HG03457 (cell line): ENCODE results near the gene LARP7.
"Not testable (repeated sequence)": the region's sequence is repeated elsewhere in the genome, so short reads cannot be mapped to it uniquely, and the experiment has no call there.

Source experiments
- ATAC-seq: cut with Tn5 transposase; IDR thresholded peaks from one replicate; pipeline ENCODE4 v1.9.1; 2021; ENCODE audit warnings: moderate number of reproducible peaks; ENCODE audit not compliant: unreplicated experiment

The LARP7 gene

DNA sequence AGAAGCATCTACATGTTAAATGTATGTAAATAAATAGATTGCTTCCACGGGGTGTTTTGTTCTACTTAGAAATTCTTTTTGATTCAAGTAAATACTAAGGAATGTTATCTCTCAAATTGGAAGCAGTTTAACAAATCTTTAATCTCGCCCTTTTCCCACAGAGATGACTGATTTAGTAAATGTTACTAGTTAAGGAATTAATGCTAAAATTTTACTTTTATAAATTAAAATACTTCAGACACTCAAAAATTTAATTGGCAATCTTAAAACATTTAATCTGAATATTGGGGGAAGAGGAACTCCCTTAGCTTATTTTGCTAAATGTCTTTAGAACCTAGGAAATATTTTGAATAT, 12.1 kb downstream of the LARP7 start:
- no peak for ATAC-seq

DNA sequence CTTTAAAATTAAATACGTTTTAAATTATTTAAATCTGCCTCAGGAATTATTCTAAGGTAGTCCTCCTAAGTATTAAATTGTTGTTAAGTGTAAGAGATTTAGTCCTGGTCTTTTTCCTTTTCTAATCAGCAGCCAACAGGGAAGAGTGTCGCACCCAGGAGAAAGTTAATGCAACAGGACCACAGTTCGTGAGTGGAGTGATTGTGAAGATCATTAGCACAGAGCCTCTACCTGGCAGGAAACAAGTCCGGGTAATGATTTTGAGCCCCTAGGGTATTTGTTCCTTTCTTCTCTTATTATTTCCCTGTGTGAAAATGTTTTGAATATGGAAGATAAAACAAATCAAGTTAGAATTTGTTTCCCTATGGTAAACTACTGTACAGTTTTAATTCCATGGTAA, 13.4 kb downstream of the LARP7 start:
- ATAC-seq, result no peak

DNA sequence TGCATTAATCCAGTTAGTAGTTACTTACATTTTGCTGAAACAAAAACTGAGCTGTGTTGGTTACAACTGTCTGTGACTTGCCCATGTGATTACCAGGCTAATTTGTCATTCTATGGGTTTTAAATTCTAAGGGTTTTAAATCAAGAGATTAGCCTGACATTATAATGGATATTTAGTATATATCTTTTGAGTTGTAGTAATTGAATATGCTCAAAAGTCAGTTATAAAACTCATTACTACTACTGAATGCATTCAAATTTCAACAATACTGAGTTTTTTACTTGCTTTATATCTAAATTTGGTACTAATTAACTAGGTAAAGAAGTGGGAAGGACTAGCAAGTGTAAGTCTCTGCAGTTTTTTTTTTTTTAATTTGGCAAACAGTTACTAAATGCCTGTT, 14.7 kb downstream of the LARP7 start:
- no peak for ATAC-seq

DNA sequence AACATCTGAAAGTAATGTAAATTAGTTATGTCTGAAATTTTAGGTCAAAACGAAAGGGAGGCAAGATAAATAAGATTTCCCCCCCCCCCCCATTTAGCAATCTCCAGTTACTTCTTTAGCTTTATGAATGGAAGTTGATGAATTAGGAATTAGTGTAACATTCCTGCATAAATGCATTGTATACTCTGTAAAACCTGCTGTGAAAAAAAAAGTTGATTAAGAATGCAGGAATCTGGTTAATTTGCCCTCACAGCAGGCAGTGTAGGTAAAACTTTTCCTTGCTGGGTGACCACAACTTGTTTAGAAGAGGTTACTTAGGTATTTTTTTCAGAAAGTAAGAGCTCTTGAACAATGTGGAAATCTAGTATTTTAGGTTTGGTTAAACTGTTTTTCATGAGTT, 15.3 kb downstream of the LARP7 start:
- ATAC-seq, result no peak

DNA sequence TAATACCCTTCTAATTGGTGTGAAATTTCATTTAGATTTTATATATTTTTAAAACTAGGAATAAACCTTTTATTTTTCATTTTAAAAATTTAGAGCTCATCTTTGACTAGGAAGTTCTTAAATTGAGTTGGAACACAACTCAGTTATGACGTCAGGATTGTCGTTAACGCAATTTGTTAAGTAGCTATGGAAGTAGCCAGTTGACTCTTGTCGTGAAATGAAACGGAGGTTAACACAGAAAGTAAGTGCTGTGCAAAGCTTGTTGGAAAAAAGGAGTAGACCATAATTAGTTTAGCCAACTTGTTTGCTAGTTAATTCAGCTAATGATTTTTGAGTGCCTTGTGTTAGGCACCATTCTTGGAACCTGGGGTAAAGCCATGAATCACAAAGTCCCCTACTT, 18.3 kb downstream of the LARP7 start:
- ATAC-seq, result no peak

DNA sequence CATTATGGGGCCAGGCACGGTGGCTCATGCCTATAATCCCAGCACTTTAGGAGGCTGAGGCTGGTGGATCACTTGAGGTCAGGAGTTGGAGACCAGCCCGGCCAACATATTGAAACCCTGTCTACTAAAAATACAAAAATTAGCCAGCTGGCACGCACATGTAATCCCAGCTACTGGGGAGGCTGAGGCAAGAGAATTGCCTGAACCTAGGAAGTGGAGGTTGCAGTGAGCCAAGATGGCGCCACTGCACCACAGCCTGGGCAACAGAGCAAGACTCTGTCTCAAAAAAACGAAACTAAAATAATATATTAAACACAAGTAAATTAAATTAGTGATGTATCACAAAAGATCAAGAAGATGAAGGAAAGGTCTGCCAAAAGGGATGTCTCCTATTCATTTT, 19.2 kb downstream of the LARP7 start:
- not testable (repeated sequence) for ATAC-seq

DNA sequence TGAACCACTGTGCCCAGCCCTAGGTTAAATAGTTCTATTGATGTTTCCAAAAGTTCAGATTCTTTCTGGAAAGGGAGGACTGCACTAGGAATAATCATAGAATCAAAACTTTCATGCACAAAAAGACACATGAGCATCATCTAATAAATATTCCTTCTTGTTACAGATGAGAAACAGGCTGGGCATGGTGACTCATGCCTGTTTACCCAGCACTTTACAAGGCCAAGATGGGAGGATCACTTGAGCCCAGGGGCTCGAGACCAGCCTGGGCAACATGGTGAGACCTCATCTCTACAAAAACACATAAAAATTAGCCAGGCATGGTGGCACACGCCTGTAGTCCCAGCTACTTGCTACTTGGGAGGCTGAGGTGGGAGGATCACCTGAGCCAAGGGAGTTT, 27.7 kb downstream of the LARP7 start:
- ATAC-seq, result no peak

DNA sequence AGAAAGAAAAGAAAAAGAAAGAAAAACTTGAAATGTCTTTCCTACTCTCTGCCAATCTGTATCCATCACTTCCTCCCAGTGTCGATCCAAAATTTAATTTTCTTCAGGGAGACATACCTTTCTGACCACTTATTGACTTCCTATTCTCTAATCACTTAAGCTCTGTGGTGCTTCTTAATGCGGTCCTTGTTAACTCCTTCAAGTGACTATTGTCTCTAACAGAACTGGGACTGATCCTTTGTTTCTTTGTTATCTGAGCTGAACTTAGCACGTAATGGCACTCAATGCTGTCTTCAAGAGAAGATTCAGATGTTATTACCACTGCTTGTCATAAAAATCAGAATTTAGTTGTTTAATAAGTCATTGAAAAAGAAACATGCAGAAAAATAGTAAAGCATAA, 31.2 kb downstream of the LARP7 start:
- ATAC-seq, result no peak

DNA sequence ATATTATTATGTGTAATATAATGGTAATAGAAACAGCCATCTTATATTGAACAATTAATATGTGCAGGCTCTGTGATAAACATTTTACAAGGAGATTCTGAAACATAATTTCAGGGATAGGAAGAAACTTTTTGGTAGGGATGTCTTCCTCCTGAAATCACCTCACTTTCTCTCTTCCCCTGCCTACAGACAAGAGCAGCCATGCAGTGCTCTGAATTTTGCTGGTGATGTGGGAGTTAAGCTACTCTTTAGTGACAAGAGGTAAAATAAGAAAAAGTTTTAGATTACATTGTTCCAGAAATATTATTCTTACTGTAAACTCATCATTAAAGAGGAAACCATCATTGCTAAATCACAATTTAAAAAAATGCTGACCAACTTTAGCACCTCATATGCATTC, 36.1 kb downstream of the LARP7 start:
- ATAC-seq, result no peak

DNA sequence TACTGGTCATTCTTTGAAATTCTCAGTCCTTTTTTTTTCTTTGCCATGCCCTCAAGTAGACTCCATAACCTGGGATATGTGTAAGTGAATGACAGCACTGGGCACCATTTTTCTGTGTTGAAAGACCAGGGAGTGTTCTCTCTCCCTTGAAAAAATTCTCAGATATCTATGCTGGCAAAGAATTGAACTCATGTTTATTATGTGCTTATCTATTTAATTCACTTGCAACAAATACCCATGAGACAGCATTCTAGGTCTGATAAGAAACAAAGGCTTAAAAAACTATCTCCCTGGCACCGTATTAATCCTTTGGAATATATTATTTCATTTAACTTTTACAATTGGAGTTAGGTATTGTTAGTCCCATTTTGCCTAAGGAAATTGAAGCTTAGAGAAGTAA, 36.7 kb downstream of the LARP7 start:
- ATAC-seq, result no peak

DNA sequence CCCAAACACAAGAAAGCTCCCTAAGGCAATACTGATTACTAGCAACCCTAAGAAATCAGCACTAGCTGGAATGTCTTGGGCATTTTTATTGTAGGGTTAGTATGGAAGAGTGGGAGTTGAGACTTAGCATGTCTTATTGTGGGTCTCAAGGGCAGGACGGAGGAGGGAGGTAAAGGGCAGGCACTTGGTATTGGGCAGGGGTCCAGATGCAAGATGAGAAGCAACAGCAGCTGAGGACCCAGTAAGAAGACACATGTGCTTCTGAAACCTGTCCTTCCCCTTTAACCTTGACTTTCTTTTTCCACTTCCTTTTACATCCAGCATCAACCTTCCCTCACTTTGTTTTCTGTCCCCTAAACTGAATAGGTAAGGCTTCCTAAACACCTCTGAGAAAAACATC, 37.4 kb downstream of the LARP7 start:
- ATAC-seq, result no peak

DNA sequence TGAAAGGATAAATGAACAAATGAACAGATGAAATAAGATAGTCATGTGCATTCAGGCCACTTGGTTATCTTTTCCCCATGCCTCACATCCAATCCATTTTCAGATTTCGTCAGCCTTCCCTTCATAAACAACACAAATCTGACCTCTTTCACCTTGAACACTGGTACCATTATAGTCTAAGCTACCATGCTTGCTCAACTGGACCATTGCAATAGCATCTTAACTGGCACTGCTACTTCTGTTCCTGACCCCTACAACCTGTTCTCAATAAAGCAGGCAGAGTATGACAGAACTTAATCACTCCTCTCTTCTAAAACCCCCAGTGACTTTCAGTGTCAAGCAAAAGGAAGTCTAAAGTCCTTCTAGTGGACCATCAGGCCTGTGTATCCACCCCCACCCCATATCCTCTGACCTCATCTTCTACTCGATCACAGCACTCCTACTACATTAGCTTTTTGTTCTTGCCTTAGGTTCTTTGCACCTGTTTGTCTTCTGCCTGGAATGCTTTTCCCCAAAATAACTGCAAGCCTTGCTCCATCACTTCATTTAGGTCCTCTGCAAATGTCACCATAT, 40.7 kb downstream of the LARP7 start:
- ATAC-seq, result no peak

DNA sequence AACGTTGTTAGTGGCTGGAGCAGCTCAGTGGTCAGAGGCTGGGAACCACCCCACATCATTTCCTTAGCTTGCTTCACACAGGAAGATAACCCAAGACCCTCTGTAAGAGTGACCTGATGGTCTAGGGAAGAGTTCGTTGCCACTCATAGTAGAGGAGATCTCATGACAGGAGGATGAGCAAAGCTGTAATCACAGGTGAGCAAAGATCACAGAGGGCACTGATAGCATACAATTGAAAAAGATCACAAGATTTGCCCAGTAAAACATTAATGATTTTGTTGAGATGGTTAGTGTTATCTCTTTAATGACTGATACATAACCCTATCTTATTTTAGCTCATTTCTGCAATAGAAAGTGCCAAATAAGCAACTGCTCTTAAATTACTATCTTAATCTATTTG, 44.1 kb downstream of the LARP7 start:
- ATAC-seq, result no peak

DNA sequence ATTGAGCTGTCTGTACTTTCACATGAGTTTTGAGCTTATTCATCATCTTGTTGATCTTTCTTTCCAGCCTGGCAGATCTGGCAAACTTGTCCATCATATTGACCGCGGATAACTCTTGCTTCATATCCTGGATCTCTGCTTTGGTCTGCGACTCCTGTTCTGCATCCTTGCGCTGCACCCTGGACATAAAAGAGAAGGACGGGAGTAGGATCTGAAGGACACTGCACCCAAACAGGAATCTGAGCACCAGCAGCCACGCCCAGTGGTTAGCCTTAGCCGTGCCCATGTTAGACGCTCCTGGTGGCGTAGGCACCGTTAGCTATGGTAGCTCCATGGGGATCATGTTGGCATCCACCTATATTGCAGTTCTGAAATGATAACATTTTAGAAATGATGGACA, 56.6 kb downstream of the LARP7 start:
- no peak for ATAC-seq

DNA sequence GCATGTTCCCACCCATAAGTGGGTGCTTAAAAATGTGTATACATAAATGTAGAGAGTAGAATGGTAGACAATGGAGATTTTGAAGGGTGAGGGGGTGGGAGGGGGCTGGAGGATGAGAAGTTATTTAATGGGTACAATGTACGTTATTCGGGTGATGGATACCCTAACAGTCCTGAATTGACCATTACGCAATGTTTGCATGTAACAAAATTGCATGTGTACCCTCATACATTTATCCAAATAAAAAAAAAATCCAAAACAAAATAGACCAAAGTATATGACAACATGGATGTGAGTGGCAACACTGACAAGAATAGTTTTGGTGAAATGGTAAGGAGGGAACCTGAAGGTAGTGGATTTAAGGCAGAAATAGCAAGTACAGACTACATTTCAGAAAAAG, 63.7 kb downstream of the LARP7 start:
- ATAC-seq, result no peak

DNA sequence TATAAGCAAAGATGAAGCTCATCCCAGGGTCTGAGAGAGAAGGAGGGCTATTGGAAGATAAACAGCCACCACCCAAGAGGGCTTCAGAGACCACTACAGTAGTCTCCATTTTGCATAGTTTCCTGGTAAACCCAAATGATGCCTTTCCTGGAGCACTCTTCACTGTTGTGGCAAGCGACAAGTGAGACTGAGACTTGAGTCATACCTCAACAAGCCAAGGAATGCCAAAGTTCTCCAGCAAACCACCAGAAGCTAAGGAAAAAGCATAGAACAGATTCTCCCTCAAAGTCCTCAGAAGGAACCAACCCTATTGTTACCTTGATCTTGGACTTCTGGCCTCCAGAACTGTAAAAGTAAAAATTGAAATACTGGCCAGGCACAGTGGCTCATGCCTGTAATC, 65.9 kb downstream of the LARP7 start:
- no peak for ATAC-seq

DNA sequence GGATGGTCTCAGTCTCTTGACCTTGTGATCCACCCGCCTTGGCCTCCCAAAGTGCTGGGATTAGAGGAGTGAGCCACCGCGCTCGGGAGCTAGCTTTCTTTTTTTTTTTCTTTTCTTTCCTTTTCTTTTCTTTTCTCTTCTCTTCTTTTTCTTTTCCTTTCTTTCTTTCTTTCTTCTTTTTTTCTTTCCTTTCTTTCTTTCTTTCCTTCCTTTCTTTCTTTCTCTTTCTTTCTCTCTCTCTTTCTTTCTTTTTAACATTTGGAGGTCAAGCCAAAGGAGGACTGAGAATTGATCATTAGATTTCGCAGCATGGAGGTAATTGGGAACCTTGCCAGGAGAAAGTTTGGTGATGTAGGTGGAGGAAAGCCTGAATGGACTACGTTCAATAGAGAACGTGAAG, 67.4 kb downstream of the LARP7 start:
- no peak for ATAC-seq

DNA sequence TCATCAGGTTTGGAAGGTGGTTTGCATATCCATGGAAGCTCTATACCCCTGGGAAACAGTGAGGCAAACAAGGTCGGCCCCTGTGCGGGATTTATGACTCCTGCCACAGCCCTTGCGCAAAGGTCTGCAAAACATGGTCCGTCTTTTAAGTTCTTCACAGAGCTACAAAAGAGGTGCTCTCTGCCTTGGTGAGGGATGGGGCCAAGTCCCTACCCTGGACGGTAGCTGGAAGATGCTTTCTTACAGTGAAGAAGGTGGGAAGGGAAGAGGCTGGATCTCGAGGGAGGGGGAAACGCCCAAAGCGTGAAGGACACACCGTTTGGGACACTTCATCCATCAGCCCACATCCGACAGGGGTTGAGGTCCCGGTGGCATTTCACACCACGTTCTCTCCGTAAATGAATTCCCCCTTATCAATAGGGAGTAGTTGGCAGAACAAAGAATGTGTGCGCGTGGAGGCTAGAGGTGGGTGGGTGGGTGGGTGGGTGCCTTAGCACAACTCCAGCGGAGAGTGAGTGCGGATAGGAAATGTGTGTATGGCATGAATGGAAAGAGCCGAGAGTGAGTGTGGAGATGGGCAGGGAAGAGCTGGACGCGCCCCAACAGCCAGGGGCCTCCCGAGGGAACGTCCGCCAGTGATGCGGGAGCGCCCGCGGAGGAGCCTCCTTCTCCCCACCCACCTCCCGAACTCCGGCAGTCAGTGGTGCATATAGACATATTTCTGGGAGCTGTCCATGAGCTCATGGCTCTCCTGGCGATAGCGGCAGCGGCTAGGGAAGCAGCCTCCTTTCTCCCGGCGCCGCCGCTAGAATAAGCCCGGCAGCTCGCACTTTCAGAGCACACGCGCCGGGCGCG, 68.3 kb downstream of the LARP7 start:
- ATAC-seq, result no peak

DNA sequence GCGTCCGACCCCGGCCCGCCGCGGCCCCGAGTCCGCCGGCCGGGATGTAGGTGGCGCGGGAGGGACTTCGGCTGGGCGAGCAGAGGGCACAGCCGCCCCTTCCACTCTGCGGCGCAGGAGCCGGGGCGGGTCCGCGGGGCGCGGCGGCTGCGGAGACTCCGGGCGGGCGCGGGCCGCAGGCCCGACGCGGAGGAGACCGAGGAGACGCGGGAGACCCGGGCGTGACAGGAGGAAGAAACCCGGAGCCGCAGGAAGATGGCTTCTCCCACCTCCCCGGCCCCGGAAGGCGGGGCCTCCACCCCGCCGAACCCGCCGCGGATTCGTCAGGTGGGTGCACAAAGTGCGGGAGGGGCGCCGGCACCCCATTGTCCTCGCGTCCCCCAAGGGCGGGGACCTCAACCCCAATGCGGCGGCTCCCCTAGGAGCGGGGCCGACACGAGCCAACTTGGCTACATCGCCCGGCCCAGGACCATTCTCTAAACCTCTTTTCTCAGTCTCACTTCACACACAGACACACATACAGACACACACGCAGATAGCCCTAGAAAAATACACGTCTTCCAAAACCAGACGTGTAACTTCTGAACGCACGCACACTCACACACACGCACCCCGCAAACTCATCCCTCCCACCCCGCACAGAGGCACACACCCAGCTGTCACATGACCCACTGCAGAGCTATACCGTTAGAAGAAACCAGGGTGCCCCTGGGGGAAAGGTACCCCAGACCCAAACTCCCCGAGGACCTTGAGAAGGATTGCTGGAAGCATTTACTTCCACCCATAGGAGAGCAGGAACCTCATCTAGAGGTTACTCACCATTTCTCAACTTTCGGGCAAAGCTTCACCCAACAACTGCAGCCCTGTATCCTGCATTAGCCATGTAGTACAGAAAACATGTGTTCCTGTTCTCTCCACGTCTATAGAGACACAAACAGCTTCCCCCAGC, 69.2 kb downstream of the LARP7 start:
- ATAC-seq, result not testable (repeated sequence)

DNA sequence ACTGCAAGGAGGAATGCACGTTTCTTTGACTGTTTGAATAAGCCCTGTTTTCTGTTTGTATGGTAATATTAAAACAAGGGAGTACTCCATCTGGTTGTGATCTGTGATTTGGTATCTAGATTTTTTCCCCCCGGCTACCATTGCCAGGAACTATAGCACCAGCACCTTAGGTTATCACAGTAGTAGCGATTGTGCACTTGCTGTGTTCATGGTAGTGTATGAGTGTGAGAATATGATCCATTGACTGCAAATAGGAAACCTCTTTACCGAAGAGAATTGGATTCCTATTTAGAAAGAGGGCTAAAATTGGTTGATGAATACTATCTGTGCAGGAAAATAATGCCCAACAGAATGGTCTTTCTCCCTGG, 69.9 kb downstream of the LARP7 start:
- ATAC-seq, result no peak
